ENCODE data around the gene FAU.
A peak's percentile ranks its signal among the peaks of the same experiment; 100 is the strongest.

Gene FAU

DNA sequence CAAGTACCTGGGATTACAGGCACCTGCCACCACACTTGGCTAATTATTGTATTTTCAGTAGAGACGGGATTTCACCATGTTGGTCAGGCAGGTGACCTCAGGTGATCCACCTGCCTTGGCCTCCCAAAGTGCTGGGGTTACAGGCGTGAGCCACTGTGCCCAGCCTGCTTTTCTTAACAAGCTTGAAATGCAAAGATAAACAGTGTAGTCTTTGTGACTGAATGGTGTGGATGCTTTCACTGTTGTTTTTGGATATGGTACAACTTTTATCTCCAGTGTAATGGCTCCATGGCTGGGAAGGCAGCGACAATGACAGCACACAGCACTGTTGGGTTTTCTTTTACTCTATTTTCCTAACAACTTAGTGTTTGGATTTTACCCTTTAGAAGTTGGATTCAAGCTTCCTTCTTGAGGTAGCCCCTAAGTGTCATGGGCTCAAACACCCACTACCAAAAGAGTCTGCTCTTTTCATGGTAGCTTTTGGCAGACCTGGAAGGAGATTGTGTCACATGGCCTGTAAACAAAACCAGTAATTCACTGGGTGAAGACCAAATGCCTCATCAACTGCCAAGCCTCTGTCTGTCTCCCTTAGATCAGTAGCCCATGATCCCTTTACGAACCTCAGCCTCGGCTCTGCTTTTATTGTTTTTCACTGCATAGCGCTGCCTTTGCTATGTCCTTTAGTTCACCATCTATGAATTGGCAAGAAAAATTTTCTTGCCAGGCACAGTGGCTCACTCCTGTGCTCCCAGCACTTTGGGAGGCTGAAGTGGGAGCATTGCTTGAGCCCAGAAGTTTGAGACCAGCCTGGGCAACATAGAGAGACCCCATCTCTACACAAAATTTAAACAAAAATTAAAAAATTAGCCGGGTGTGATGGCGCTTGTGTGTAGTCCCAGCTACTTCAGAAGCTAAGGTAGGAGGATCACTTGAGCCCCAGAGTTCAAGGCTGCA, 19.5 kb downstream of the FAU start:
- TF ChIP-seq, protein P1, sequence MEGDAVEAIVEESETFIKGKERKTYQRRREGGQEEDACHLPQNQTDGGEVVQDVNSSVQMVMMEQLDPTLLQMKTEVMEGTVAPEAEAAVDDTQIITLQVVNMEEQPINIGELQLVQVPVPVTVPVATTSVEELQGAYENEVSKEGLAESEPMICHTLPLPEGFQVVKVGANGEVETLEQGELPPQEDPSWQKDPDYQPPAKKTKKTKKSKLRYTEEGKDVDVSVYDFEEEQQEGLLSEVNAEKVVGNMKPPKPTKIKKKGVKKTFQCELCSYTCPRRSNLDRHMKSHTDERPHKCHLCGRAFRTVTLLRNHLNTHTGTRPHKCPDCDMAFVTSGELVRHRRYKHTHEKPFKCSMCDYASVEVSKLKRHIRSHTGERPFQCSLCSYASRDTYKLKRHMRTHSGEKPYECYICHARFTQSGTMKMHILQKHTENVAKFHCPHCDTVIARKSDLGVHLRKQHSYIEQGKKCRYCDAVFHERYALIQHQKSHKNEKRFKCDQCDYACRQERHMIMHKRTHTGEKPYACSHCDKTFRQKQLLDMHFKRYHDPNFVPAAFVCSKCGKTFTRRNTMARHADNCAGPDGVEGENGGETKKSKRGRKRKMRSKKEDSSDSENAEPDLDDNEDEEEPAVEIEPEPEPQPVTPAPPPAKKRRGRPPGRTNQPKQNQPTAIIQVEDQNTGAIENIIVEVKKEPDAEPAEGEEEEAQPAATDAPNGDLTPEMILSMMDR (IDR thresholded peaks at IDR 0.05; ENCODE audit: control insufficient read depth, extremely low read depth, insufficient read depth), result no peak
- H3K4me3 ChIP-seq (ENCODE audit: low read depth, low read length), result peak overlapping the region; percentile 12
- peak; percentile 92 for DNase-seq (ENCODE audit: low read depth)

DNA sequence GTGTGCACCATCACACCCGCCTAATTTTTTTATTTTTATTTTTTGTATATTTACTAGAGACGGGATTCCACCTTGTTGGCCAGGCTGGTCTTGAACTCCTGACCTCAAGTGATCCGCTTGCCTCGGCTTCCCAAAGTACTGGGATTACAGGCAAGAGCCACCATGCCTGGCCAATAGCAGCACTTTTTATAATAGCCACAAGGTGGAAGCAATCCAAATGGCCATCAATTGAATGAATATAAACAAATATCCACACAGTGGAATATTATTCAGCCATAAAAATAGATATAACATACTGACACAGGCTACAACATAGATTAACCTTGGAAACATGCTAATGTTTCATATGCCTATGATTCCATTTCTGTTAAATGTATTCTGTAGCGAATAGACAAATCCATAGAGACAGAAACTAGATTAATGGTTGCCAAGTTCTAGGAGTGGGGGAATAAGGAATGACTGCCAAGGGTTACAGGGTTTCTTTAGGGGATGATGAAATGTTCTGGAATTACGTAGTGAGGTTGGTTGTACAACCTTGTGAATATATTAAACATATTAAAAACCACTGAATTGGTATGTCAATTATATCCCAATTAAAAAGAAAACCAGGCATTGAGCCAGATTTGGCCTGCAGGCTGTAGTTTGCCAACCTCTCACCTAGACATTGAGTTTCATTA, 21.1 kb downstream of the FAU start:
- peak; percentile 75 for DNase-seq (ENCODE audit: low read depth)
- TF ChIP-seq, protein P1 (IDR thresholded peaks at IDR 0.05; ENCODE audit: control insufficient read depth, extremely low read depth, insufficient read depth), result 0 out of 2 replicates have a peak, but pooled peaks have one; percentile 9
- H3K4me3 ChIP-seq (ENCODE audit: low read depth, low read length), result no peak overlapping the region

DNA sequence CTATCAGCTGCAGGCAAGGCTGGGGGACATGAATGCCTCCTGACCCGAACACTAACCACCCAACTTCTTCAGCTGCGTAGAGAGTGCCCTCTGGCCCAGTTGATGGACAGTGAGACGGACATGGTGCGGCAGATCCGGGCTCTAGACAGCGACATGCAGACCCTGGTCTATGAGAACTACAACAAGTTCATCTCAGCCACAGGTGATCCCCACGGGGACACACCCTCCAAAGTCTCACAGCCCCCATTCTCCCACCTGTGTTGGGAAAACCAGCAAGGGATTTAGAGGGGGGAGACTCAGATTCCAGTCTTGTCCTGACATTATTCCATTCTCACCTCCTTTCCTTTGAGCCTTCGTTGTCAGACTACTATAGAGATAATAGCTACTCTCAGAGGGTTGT, 25.0 kb downstream of the FAU start:
- peak overlapping the region; percentile 75 for H3K4me3 ChIP-seq (ENCODE audit: low read depth, low read length)
- TF ChIP-seq, protein P1 (IDR thresholded peaks at IDR 0.05; ENCODE audit: control insufficient read depth, extremely low read depth, insufficient read depth), result no peak
- DNase-seq (ENCODE audit: low read depth), result no peak

DNA sequence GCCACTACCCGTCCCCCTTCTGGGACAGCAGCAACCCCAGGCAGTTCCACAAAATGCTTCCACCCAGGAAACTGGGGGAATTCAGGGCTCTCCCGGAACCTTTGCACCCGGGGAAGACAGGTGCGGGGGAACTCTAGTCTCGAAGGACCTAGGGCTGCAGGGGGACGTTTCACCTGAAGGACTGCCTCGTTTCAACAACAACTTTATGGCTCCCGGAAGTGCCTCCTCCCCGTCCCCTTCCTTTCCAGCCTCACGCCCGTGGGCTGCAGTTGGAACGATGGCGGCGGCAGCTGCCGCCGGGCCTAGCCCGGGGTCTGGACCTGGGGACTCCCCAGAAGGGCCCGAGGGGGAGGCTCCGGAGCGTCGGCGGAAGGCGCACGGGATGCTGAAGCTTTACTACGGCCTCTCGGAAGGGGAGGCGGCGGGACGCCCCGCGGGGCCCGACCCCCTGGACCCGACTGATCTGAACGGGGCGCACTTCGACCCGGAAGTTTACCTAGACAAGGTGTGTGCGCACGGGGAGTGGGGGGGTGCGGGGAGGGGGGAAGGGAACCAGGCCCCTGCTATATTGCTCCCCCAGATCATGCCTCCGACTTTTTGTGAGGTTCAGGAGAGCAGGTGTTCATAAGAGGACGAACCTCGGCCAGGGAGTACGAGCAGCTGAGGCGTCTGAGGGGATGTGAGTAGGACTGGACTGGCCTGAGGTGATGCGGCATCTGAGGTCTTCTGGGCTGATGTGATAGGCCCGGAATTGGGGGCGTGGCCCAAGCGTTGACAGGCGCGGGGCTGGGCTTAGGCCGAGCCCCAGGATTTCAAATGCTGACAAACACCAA, 25.7 kb downstream of the FAU start, which contains the start of gene VPS51:
Gene VPS51, plus strand, starts transcription at position 241 of the 833 bp plus-strand sequence. Its CDS starts 37 bp downstream, at position 278.
- TF ChIP-seq, protein P1 (IDR thresholded peaks at IDR 0.05; ENCODE audit: control insufficient read depth, extremely low read depth, insufficient read depth), result no peak
- H3K4me3 ChIP-seq (ENCODE audit: low read depth, low read length), result peak within 1 kb of the TSS; percentile 75
- DNase-seq (ENCODE audit: low read depth), result peak; percentile 87

DNA sequence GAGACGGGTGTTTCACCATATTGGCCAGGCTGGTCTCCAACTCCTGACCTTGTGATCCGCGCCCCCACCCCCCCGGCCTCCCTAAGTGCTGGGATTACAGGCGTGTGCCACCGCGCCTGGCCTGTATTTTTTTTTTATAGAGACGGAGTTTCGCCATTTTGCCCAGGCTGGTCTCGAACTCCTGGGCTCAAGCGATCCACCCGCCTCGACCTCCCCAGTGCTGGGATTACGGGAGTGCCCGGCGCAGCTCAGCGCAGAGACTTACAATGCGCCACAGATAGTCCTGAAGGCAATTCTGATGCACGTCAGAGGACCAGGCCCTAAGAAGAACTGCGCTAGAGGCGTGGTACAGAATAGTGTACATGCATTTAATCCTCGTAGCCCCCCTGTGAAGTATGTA, 26.5 kb downstream of the FAU start:
- peak overlapping the region; percentile 75 for H3K4me3 ChIP-seq (ENCODE audit: low read depth, low read length)
- TF ChIP-seq, protein P1 (IDR thresholded peaks at IDR 0.05; ENCODE audit: control insufficient read depth, extremely low read depth, insufficient read depth), result no peak
- no peak for DNase-seq (ENCODE audit: low read depth)

DNA sequence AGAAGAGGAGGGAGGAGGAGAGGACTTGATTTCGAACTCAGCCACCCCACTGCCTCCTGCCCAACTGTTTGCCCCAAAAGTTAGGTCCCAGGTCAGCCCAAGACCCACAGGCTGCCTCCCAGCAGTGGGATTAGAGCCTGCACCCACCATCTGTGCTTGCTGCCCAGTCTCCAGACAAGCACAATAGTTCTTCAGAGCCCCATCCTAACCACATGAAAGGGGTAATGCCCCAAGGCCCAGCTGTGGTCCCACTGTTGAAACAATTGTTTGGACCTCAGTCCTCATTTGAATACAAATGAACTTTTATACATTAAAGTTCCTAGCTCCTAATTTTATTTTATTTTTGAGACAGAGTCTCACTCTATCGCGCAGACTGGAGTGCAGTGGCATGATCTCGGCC, 31.3 kb downstream of the FAU start:
- no peak for DNase-seq (ENCODE audit: low read depth)
- H3K4me3 ChIP-seq (ENCODE audit: low read depth, low read length), result no peak overlapping the region
- TF ChIP-seq, protein P1 (IDR thresholded peaks at IDR 0.05; ENCODE audit: control insufficient read depth, extremely low read depth, insufficient read depth), result no peak
